ENCODE data around the gene MYOD1.

MYOD1 gene

DNA sequence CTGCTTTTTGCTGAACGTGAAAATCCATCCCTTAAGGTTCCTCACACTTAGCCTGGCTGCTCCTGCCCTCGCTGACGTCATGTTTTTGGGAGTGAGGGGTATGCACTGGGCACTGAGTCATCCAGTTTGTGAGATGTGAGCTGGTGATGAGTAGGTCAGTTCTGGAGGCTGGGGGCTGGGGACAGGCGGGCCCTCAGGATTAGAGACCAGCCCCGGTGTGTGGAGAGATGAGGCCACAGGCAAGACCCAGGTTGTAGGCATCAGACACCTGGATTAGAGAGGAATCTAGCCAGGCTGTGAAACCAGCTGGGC, 24.4 kb downstream of the MYOD1 start:
- no peak for DNase-seq
- no peak overlapping the region for H3K9ac ChIP-seq (ENCODE audit: low read length)
- no peaks in the 10 kb centered on the region for H3K79me2 ChIP-seq (ENCODE audit: low read length)
- H3K9me3 ChIP-seq (replicated peaks; ENCODE audit: insufficient read depth, low read length) = no peaks in the 10 kb centered on the region
- no peaks in the 10 kb centered on the region for H3F3A ChIP-seq (ENCODE audit: insufficient read depth, low read length)
- TF ChIP-seq EZH2 (optimal IDR thresholded peaks at IDR 0.05; ENCODE audit: low read depth, low read length) (no peak), EZH2phosphoT487 (IDR thresholded peaks at IDR 0.05; ENCODE audit: low read length) (no peak)
- TF ChIP-seq, protein P1, sequence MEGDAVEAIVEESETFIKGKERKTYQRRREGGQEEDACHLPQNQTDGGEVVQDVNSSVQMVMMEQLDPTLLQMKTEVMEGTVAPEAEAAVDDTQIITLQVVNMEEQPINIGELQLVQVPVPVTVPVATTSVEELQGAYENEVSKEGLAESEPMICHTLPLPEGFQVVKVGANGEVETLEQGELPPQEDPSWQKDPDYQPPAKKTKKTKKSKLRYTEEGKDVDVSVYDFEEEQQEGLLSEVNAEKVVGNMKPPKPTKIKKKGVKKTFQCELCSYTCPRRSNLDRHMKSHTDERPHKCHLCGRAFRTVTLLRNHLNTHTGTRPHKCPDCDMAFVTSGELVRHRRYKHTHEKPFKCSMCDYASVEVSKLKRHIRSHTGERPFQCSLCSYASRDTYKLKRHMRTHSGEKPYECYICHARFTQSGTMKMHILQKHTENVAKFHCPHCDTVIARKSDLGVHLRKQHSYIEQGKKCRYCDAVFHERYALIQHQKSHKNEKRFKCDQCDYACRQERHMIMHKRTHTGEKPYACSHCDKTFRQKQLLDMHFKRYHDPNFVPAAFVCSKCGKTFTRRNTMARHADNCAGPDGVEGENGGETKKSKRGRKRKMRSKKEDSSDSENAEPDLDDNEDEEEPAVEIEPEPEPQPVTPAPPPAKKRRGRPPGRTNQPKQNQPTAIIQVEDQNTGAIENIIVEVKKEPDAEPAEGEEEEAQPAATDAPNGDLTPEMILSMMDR (IDR thresholded peaks at IDR 0.05; ENCODE audit: low read length) = no peak
- H3K9me2 ChIP-seq (replicated peaks; ENCODE audit: insufficient read depth, low read length) = no peaks in the 10 kb centered on the region
- H3K27ac ChIP-seq (ENCODE audit: low read length) = no peak overlapping the region
- H3K4me3 ChIP-seq (ENCODE audit: low read length) = no peak overlapping the region
- H4K20me1 ChIP-seq (ENCODE audit: insufficient read depth, low read length) = no peaks in the 10 kb centered on the region
- H3K4me1 ChIP-seq (ENCODE audit: low read length) = no peaks in the 10 kb centered on the region
- H3K27me3 ChIP-seq (replicated peaks; ENCODE audit: insufficient read depth, low read length) = peaks cover 71% of the 10 kb centered on the region
- H2AFZ ChIP-seq (ENCODE audit: low read length) = no peak overlapping the region
- no peaks in the 10 kb centered on the region for H3K36me3 ChIP-seq (replicated peaks; ENCODE audit: insufficient read depth, low read length)
- no peak overlapping the region for H3K4me2 ChIP-seq (ENCODE audit: low read depth, low read length)

DNA sequence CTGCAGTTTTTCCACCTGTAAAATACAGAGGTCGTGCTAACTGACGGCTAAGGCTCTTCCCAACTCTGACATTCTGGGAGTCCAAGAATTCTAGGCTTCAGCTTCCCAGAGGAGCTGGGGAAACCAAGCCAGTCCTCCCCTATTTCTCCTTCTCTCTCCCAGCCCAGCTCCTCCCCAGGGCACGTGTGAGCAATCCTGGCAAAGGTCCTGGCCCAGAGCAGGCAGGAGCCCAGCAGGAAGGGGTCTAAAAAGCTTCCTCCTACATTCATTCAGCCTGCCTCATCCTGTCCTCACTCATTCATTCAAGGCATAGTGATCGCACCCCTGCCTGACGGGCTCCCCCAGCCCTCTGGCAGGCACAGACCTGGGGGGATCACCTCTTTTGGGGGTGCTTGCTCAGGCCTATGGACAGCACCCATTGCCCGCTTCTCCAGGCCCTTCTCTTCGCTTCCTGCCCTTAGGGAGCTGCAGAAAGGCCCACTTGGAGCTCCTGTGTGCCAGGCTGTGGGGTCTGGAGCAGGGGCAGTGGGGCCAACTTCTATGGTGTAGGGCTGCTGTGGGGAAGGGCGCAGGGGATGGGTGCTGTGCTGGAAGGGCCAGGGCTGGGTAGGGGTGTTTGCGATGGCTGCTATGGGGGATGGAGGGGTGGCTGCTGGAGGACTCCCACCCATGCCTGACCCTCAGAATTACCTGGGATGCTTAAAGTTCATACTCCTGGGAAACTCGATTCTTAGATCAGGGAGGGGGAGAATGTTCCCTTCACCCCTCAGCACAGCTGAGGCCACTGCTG, 25.0 kb downstream of the MYOD1 start:
- no peak for DNase-seq

DNA sequence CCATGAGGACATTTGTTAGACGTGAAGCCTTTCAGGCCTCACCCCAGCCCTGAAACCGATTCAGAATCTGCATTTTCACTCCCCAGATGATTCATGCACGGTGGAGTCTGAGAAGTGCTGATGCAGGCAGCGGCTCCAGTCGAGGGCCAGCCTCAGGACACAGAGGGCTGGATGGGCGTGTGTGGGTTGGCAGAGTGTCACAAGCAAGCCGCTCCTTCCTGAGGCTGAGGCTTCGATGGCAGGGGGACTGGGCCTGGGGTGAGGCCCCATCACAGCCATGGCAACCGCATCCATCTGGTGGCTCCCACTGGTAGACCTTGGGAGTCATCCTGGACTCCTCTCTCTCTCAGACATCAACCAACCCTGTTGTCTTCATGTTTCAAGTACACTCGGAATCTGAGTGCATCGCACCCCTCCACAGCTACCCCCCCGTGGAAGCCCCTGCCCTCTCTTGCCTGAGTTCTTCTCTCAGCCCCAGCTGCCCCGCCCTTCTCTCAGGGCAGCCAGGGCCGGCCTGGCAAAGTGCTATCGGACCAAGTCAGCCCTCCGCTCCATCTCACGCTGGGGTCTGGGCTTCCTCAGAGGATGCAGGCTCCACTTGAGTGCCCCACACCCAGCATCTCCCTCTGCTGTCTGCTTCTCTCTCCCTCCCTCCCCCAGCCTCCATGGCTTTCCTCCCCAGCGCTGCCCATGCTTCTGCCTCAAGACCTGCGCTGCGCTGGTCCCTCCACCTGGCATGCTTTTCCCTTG, 25.8 kb downstream of the MYOD1 start:
- Histone ChIP-seq H3K9me2 (replicated peaks; ENCODE audit: insufficient read depth, low read length) (no peaks in the 10 kb centered on the region), H4K20me1 (ENCODE audit: insufficient read depth, low read length) (no peaks in the 10 kb centered on the region), H3F3A (ENCODE audit: insufficient read depth, low read length) (no peaks in the 10 kb centered on the region), H3K4me2 (ENCODE audit: low read depth, low read length) (no peak overlapping the region), H3K4me3 (ENCODE audit: low read length) (no peak overlapping the region), H2AFZ (ENCODE audit: low read length) (no peak overlapping the region), H3K27ac (ENCODE audit: low read length) (no peak overlapping the region), H3K79me2 (ENCODE audit: low read length) (no peaks in the 10 kb centered on the region), H3K9me3 (replicated peaks; ENCODE audit: insufficient read depth, low read length) (no peaks in the 10 kb centered on the region), H3K27me3 (replicated peaks; ENCODE audit: insufficient read depth, low read length) (peaks cover 70% of the 10 kb centered on the region), H3K4me1 (ENCODE audit: low read length) (no peaks in the 10 kb centered on the region), H3K36me3 (replicated peaks; ENCODE audit: insufficient read depth, low read length) (no peaks in the 10 kb centered on the region), H3K9ac (ENCODE audit: low read length) (no peak overlapping the region)
- DNase-seq = no peak
- TF ChIP-seq, protein P1 (IDR thresholded peaks at IDR 0.05; ENCODE audit: low read length) = no peak
- no peak for TF ChIP-seq EZH2phosphoT487 (IDR thresholded peaks at IDR 0.05; ENCODE audit: low read length)

More for the DNA sequence above, 25.0 kb downstream of the MYOD1 start:
- Histone ChIP-seq H3K9me3 (replicated peaks; ENCODE audit: insufficient read depth, low read length) (no peaks in the 10 kb centered on the region), H3K4me3 (ENCODE audit: low read length) (no peak overlapping the region), H3K4me2 (ENCODE audit: low read depth, low read length) (no peak overlapping the region), H3K9me2 (replicated peaks; ENCODE audit: insufficient read depth, low read length) (no peaks in the 10 kb centered on the region), H3F3A (ENCODE audit: insufficient read depth, low read length) (no peaks in the 10 kb centered on the region), H2AFZ (ENCODE audit: low read length) (no peak overlapping the region), H3K36me3 (replicated peaks; ENCODE audit: insufficient read depth, low read length) (no peaks in the 10 kb centered on the region), H3K79me2 (ENCODE audit: low read length) (no peaks in the 10 kb centered on the region), H3K9ac (ENCODE audit: low read length) (no peak overlapping the region), H3K27me3 (replicated peaks; ENCODE audit: insufficient read depth, low read length) (peaks cover 71% of the 10 kb centered on the region), H3K27ac (ENCODE audit: low read length) (no peak overlapping the region), H4K20me1 (ENCODE audit: insufficient read depth, low read length) (no peaks in the 10 kb centered on the region), H3K4me1 (ENCODE audit: low read length) (no peaks in the 10 kb centered on the region)
- TF ChIP-seq EZH2 (optimal IDR thresholded peaks at IDR 0.05; ENCODE audit: low read depth, low read length) (no peak), EZH2phosphoT487 (IDR thresholded peaks at IDR 0.05; ENCODE audit: low read length) (no peak)
- TF ChIP-seq, protein P1 (IDR thresholded peaks at IDR 0.05; ENCODE audit: low read length) = no peak
